ENCODE results near the gene OVCH2. TPM values are rescaled to one million over a fixed set of nuclear protein-coding genes. Genes with fewer than 3 reads are reported as not detected.

The OVCH2 gene
- total RNA-seq, 1 donor from 2014 or later: 1.2 TPM

GRCh38 chr11:7639643-7640025 is 66.6 kb downstream of the OVCH2 start:
- no peak for DNase-seq

Other genes starting within 250 kb of the OVCH2 start
- 25.5 TPM for gene OLFML1, start 221.0 kb downstream of the OVCH2 start, total RNA-seq
- gene PPFIBP2, start 192.5 kb downstream of the OVCH2 start, total RNA-seq: 63.8 TPM
- gene CYB5R2, start 33.0 kb downstream of the OVCH2 start, total RNA-seq: 13.8 TPM
- not detected for gene OR5P2, start 90.5 kb upstream of the OVCH2 start, total RNA-seq
- gene OR5P3, start 124.4 kb upstream of the OVCH2 start, total RNA-seq: 0.59 TPM
- not detected for gene OR10A6, start 224.8 kb upstream of the OVCH2 start, total RNA-seq
- not detected for gene OR10A3, start 235.2 kb upstream of the OVCH2 start, total RNA-seq